GM18909 (cell line): Measurements from ENCODE around the gene PKD2.
"Not testable (repeated sequence)": the region's sequence is repeated elsewhere in the genome, so short reads cannot be mapped to it uniquely, and the experiment has no call there.

Experiments used
- ATAC-seq: cut with Tn5 transposase; IDR thresholded peaks from one replicate; pipeline ENCODE4 v1.9.1; 2021; ENCODE audit warnings: mild to moderate bottlenecking; ENCODE audit not compliant: unreplicated experiment, poor library complexity

The PKD2 gene

DNA sequence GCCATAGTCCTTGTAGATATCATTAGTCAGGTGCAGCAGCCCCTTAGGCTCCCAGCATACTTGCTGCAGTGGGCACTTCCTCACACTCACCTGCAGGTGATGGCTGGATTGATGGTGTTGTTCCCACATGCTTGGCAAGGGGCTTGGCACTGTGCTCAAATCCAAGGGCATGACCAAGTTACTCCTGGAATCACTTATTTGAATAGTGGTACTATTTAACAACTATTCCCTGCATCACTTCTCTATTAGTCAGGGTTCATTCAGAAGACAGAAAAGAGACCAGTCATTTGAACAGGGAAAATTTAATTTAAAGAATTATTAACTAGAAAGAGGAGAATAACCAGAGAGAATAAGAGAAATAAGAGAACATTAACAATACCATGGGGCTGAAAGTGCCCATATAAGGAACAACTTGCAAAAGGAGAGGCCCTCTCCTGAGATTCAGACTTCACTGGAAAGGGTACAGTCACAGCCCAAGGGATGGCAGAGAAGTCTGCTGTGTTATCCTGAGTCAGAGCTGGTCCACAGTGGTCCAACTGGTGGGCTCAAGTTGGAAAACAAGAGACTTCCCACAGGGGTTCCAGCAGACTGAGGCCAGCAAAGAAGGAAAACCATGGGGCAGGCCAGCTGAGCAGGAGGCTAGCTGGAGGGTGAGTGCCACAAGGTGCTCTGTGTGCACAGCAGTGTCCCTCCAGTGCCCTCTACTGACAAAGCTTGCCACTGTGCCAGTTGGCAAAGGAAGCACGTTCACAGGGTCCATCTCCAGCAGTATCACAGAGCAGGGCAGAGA is 22.1 kb upstream of the PKD2 start:
- peak; percentile 94 for ATAC-seq

GRCh38 chr4:87985887-87986200 is 21.6 kb upstream of the PKD2 start:
- ATAC-seq, result no peak

- no peak for ATAC-seq
Measured at GRCh38 chr4:87986508-87986907, 20.9 kb upstream of the PKD2 start.

GRCh38 chr4:87989765-87990164 is 17.7 kb upstream of the PKD2 start:
- ATAC-seq, result no peak

- ATAC-seq, result no peak
Measured at GRCh38 chr4:87995435-87995834, 12.0 kb upstream of the PKD2 start.

DNA sequence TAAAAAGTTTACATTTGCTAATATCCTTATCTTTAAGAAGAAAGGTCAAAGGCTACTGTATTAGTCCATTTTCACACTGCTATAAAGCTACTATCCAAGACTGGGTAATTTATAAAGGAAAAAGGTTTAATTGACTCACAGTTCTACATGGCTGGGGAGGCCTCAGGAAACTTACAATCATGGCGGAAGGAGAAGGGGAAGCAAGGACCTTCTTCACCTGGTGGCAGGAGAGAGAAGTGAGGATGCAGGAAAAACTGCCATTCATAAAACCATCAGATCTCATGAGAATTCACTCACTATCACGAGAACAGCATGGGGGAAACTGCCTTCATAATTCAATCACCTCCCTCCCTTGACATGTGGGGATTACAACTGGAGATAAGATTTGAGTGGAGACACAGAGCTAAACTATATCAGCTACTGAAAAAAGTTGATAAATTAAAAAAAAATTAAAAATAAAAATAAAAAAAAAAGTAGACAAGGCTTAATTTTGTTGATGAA is 8.2 kb upstream of the PKD2 start:
- not testable (repeated sequence) for ATAC-seq

DNA sequence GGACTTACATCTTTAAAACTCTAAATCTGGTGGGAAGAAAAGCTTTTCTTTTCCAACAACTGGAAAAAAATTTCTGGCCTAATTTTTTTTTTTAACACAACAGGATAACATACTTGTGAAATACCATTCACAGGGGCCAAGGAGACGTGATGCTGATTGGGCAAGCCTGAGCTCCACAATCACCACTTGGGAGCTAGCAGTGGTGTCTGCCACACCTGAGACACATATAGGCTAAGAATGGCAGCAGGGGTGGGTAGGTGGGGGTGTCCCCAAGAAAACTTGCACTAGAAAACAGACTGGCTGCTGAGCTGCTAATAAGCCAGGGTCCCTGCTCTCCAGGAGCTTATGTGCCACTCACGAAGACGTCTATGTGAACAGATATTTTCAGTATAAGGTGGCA is 5.6 kb upstream of the PKD2 start:
- no peak for ATAC-seq

- no peak for ATAC-seq
Measured at GRCh38 chr4:88002786-88003185, 4.6 kb upstream of the PKD2 start.

- ATAC-seq, result no peak
Measured at GRCh38 chr4:88003261-88003660, 4.2 kb upstream of the PKD2 start.

DNA sequence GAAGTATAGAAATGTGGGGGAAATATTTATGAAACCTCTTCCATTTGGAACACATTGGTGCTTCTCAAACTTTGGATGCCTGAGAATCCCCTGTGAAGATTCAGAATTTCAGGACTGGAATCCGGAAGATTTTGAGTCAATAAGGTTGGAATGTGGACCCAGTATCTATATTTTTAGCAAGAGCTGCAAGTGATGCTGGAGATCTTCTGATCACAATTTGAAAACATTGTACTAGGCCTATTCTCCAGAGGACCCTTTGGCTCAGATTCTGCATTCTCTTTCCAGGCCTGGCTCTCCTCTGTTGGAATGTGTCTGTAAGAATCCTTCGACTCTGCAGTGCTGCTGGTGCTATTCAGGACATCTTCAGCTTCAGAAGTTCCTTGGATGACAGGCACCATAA is 2.4 kb upstream of the PKD2 start:
- no peak for ATAC-seq

DNA sequence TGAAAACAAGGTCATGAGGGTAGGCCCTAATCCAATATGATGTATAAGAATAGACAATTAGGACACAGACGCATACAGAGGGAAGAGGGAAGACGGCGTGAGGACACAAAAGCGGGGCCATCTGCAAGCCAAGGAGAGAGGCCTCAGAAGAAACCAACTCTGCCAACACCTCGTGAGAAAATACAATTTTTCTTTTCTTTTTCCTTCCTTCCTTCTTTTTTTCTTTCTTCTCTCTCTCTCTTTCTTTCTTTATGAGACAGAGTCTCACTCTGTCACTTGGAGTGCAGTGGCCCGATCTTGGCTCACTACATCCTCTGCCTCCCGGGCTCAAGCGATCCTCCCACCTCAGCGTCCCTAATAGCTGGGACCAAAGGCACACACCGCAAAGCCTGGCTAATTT is 1.5 kb upstream of the PKD2 start:
- ATAC-seq, result no peak

DNA sequence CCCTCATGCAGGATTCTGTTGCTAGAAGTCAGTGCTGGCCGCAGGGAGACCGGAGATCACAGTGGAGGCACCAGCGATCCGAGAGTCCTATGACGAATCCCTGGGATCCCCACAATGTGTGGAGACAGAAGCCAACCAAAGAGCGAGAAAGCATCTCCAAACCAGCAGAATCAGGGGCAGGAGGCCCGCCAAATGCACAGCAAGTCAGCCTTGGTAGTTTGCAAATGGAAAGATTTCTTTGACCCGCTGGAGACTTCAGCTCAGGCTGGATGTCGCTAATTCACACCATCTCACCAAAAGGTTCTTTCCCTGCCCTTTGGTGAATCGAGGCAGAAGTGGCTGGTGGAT is 505 bp upstream of the PKD2 start:
- ATAC-seq, result no peak

DNA sequence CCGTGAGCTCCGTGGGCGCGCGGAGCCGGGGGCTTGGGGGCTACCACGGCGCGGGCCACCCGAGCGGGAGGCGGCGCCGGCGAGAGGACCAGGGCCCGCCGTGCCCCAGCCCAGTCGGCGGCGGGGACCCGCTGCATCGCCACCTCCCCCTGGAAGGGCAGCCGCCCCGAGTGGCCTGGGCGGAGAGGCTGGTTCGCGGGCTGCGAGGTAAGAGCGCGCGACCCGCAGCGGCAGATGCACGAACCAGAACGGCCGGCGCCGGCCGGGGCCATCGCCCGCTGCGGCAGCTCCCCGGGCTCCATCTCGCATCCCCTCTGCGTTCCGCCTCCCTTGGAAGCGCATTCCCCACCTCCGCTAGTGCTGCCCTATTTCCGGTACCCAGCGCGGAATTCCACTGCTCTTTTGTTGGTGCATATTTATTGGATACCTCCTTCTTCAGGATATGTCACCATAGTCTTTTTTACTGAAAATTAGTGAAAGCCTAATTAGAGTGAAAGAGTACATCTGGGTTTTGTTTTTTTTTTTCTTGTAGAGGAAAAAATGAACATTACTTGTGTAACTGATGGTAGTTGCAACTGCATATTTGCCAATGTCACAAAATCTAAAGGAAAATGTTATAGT is 797 bp downstream of the PKD2 start:
- peak; percentile 38 for ATAC-seq

- ATAC-seq, result no peak
Measured at GRCh38 chr4:88008743-88009171, 1.3 kb downstream of the PKD2 start.

DNA sequence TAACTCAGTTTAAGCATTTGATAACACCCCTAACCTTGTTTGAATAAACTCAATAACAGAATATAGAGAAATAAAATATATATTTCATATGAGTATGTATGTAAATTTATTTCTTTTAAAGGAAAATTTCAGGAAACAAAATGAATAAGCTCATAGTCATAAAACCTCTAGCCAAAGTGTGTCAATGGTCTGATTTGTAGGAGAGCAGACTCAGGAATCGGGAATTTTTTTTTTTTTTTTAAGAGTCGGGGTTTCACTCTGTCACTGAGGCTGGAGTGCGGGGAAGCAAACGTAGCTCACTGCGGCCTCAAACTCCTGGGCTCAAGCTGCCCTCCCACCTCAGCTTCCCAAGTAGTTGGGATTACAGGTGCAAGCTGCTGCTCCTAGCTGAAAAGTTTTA is 2.4 kb downstream of the PKD2 start:
- ATAC-seq, result no peak

GRCh38 chr4:88010966-88011365 is 3.5 kb downstream of the PKD2 start:
- ATAC-seq, result no peak

DNA sequence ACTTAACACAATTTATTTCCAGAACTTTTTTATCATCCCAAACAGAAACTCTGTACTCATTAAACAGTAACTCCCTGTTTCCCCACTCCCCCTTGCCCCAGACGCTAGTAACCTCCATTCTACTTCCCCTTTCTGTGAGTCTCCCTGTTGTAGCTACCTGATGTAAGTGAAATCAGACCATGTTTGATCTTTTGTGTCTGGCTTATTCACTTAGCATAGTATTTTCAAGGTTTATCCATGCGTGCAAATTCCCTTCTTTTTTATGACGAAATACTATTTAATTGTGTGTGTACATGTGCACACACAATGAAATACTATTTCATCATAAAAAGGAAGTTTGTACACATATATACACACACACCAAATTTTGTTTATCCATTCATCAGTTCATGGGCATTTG is 5.2 kb downstream of the PKD2 start:
- peak; percentile 61 for ATAC-seq

GRCh38 chr4:88014386-88014905 is 7.0 kb downstream of the PKD2 start:
- no peak for ATAC-seq

DNA sequence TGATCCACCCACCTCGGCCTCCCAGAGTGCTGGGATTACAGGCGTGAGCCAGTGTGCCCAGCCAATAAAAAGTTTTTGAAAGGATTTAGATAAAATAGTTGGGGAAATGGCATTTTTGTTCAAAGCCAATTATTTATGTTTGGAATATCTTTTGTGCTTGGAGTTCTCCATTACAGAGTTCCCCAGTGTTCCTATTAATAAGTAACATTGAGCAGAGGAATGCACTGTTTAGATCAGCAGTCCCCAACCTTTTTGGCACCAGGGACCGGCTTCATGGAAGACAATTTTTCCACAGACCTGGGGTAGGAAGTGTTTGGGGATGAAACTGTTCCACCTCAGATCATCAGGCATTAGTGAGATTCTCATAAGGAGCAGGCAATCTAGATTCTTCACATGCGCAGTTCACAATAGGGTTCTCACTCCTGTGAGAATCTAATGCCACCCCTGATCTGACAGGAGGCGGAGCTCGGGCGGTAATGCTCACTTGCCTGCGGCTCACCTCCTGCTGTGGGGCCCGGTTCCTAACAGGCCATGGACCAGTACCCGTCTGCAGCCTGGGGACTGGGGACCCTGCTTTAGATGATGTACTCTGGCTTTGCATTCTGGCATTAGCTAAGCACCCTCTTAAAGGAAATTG is 8.3 kb downstream of the PKD2 start:
- no peak for ATAC-seq

DNA sequence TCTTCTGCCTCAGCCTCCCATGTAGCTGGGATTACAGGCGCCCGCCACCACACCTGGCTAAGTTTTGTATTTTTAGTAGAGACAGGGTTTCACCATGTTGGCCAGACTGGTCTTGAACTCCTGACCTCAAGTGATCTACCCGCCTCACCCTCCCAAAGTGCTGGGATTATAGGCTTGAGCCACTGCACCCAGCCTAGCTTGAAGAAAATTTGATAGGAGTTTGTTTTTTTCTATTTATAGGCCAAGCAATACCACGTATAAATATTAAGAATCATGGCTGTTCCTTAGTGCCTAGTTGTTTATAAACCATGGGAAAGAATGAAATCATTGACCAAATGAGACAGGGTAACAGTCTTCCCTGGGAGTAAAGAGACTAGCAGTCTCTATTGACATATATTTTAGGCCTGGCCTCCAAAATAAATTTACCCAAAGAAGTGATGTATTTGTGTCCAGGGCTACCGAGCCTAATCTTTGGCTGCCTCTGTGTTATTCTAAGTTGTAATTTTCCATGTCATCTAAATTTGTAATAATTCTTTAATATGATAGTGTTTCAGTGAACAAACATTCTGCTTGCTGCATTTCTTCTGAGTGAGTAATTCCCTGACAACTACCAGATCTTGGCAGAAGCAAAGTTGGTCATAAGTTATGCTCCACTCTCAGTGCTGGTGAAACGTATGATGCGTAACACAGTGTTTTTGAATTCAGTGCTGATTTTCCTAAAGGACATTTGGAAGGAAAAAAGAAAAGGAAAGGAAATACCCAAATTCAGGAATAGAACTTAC is 10.3 kb downstream of the PKD2 start:
- ATAC-seq, result no peak

DNA sequence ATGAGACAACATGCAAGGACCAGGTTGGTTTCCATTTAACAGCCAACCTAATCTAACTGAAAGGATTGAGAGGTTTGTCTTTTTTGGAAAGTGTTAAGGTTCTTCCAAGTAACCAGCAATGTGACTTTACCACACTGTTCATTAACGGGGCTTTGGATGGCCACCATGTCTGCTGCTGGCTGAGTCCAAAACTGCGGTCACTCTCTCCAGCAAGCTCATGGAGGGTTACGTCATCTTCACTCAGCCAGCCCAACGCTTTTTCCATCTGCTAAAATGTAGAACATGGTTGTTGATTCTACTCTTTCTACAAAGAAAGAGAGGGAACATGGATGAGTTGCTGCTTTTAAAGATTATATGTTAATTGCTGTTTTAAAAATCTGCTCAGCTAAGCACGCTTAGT is 11.0 kb downstream of the PKD2 start:
- ATAC-seq, result no peak
